Omental fat pad (tissue), 4 donors: ENCODE data around the gene LAMTOR2. TPM values are rescaled to one million over a fixed set of nuclear protein-coding genes. Genes with fewer than 3 reads are reported as not detected.

ENCODE experiments used
- ATAC-seq: fragments of 150-250 bp; one replicate; pipeline ENCODE4 v1.9.1; 2016; ENCODE audit warnings: mild to moderate bottlenecking, moderate library complexity; ENCODE audit not compliant: low FRiP score
- DNase-seq: peaks from one replicate; pipeline ENCODE4 v3.0.0-alpha.2; 2019; ENCODE audit warnings: low spot score
- total RNA-seq, 4 donors: library from RNA; depleted of rRNA; stranded (reverse); fragments of >200 nt; gene quantifications; one replicate each; pipeline ENCODE4 v1.1.0, GENCODE V29; 2016
- TF ChIP-seq, protein P1 (sequence below), 3 donors: fragments of 450-650 bp; IDR thresholded peaks; one replicate each; pipeline ENCODE4 v1.5.1; 2016 to 2017; ENCODE audit warnings: antibody characterized with exemption in 3 of 3, mild to moderate bottlenecking in 3 of 3, moderate library complexity in 2 of 3

LAMTOR2 gene
- total RNA-seq, 4 donors from 2014 or later: 45.8 to 74.3 (median 65.0) TPM

DNA sequence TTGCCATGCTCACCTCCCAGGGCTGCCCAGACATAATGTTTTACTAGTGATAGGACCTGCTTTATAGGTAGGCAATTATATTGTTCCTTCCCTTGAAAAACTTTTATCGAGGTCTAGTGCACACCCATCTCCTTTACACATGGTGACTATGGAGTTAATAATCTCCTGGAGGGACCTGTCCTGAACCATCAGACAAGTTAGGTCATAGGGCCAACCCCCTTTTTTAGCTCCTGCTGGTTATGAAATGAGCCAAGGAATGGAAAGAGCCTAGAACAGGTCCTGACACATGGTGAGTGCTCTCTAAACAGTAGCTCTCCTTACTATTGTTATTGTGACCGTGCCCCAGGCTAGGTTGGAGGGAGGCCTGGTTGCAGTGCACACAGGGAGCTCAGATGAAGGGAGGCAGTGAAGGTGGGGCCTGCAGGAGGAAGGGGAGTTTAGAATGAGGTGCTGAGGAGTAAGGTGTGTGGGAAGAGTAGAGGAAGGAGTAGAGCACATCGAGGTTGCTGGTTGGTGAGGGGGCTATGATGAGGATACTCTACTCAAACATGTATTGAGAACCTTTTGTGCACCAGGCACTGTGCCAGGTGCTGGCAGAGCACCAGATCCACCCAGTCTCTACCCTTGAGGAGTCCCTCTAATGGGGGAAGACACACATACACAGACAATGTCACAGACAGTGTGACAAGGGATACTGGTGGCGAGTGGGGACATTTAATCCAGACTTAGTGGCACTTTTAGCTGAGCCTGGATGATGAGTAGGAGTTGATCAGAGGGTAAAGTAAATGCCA lies 45.8 kb downstream of the LAMTOR2 start:
- ATAC-seq (no peak), DNase-seq (no peak)

DNA sequence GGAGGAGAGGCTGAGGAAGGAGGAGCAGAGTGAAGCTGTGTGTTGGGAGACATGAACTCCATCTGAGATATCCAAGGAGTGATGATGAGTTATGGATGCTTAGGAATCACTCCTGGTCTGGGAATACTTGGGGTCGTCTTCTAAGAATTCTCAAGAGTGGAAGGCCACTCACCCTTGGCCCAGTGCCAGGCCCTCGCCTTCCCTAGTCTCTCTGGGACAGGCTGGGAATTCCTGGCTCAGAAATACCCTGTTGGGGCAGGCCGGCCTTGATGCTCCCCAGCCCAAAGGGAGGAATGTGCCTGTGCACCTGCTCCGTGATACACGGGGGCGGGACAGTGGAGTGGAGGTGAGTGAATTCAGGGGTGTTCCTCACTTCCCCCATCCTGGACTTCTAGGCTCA lies 47.3 kb downstream of the LAMTOR2 start:
- TF ChIP-seq, protein P1, sequence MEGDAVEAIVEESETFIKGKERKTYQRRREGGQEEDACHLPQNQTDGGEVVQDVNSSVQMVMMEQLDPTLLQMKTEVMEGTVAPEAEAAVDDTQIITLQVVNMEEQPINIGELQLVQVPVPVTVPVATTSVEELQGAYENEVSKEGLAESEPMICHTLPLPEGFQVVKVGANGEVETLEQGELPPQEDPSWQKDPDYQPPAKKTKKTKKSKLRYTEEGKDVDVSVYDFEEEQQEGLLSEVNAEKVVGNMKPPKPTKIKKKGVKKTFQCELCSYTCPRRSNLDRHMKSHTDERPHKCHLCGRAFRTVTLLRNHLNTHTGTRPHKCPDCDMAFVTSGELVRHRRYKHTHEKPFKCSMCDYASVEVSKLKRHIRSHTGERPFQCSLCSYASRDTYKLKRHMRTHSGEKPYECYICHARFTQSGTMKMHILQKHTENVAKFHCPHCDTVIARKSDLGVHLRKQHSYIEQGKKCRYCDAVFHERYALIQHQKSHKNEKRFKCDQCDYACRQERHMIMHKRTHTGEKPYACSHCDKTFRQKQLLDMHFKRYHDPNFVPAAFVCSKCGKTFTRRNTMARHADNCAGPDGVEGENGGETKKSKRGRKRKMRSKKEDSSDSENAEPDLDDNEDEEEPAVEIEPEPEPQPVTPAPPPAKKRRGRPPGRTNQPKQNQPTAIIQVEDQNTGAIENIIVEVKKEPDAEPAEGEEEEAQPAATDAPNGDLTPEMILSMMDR (IDR thresholded peaks at IDR 0.05): no peak
- ATAC-seq: no peak
- no peak for DNase-seq

More for the DNA sequence above, 45.8 kb downstream of the LAMTOR2 start:
- TF ChIP-seq, protein P1 (IDR thresholded peaks at IDR 0.05): no peak

DNA sequence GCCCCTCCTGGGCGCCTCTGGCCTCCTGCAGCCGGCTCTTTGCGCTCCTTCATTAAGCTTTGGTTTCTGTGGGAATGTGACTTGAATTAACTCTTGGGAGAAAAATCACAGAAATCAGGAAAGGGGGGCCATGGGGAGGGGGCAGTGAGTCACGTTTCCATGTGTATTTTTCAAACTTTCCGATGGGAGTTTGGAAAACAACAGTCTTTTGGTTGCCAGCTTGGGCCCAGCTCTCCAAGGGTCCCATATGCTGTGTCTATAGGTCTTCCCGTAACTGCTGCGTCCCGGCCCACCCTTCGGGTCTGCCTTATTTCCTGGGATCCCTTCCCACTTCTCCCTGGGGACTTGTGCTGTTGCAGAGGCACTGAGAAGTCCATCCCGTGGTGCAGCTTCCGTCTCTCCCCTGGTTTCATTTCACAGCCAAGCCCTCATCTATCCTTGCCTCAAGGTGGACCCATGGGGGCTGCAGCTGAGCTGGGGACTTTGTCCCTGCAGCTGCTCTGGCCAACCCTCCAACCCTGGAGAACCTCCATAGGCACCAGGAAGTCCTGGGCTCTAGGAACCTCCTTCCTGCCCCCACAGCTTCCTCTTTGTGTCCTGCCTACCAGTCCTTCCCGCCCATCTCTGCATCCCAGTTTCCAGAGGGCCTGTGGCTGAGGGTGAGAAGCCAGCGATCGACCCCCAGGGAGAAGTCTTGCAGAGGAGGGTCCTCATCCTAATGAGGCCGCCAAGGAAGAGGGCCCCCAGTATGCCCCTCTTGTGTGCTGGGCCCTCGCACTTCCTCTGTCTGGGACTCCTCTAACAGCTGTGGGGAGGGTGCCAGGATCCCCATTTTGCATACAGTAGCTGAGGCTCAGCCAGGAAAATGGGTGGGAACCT lies 48.3 kb downstream of the LAMTOR2 start:
- no peak for ATAC-seq
- TF ChIP-seq, protein P1 (IDR thresholded peaks at IDR 0.05): no peak
- no peak for DNase-seq

DNA sequence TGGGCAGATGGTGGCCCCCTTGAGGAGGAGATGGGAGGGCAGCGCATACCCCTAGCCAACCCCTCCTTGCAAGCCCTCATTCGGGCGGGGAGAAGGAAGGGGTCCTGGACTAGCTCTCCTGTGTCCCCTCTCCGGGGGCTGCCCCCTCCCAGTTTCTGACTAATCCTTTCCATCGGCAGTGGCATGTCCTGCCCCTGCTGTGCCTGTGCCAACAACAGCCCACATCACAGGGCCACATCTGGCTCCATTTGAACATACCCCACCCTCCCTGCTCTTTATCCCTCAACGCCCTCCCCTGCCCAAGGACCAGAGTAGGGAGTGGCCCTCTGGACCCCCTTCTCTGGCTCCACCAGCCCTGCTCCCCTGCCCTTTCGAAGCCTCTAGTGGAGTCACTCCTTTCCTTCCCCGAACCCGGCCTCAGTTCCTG lies 49.0 kb downstream of the LAMTOR2 start:
- TF ChIP-seq, protein P1 (IDR thresholded peaks at IDR 0.05): no peak
- ATAC-seq (no peak), DNase-seq (peak; percentile 52)

DNA sequence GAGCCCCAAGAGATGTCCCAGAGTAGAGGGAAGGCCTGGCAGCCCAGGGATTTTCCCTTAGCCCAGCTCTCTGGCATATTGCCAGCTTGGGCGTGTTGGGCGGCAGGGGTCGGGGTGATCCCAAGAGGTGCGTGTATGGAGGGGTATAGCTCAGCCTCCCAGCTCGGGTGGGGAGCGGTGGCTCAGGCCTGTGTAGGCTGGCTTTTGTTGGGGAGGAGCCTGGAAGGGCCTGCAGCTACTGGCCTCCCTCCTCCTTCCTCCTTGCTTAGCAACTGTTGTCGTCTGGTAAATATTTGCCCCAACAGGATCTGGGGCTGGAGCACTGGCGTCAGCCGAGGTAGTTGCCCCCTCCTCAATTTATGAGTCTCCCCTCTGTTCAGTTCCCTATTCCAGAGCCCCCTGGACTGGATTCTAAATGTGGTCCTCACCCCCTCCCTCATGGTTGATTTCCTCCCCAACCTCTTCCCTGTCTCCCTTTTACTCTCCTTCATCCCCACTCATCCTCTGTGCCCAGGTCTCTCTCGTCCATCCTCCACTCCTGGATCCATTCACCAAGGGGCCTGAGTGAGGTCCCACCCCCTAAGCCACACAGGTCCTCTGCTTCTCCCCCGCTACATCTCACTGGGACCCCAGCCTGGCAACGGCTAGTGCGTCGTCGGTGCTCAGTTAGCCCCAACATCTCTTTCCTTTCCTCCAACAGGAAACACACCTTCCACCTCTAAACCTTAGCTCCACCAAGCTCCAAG lies 49.7 kb downstream of the LAMTOR2 start:
- ATAC-seq (peak; percentile 68), DNase-seq (peak; percentile 85)
- TF ChIP-seq, protein P1 (IDR thresholded peaks at IDR 0.05): no peak

DNA sequence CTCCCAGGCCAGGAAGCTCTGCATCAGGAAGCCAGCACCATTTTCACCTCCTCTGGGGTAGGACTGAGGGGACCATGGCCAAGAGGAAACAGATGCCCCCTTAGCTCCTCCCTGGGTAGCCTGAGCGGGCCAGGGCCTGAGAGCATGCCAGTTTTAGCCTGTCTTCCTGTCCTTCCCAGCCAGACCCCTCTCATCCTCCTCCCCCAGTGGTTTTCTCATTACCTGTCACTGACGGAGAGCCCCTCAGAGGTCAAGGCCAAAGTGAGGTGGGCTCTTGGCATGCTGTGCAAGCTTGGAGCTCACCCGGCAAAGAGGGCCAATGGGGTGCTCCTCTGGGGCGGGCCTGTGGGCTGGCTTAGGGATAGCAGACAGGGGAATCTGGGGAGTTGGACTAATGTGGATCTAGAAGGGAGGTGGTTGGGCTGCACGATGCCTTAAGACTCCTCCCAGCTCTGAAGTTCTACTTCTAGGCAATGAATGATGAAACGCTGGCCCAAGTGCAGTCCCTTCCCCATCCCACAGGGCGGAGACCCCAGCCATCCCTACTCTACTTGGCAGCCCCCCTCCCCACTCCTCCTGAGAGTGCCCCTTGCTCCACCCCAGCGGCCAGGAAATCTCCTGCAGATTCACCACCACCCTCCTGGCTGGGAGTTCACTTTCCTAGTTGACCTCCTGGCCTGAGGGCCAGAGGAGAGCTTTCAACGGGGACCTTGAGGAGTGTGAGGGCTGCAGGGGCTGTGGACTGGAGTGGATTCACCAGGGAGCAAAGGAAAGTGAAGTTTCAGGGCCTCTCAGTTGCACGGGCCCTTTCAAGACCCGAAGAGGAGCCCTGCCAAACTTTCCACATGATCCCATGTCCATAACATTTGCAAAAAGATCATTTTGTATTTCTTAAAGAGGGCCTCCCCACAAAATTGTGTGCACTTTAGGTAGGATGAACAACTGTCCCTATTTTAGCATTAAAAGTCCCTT lies 50.6 kb downstream of the LAMTOR2 start:
- DNase-seq: no peak
- TF ChIP-seq, protein P1 (IDR thresholded peaks at IDR 0.05): no peak
- peak; percentile 41 for ATAC-seq
